CD4-positive, alpha-beta T cell (primary cell): ENCODE results near the gene FAM131C. TPM values are rescaled to one million over a fixed set of nuclear protein-coding genes. Genes with fewer than 3 reads are reported as not detected.
"Not testable (repeated sequence)": the region's sequence is repeated elsewhere in the genome, so short reads cannot be mapped to it uniquely, and the experiment has no call there.

ENCODE experiments used
- ATAC-seq: fragments of 200-7000 bp; cut with Tn5 transposase; one replicate; pipeline ENCODE4 v1.10.0; 2022; ENCODE audit warnings: mild to moderate bottlenecking; ENCODE audit not compliant: poor library complexity
- CTCF ChIA-PET: fragments of 350-600 bp; sonication (Branson Sonifier 250); formaldehyde crosslinking; loops from one replicate; lab custom pipeline; 2021; ENCODE audit warnings: antibody characterized with exemption, inconsistent platforms; lab: Charles Lee
- POLR2A ChIA-PET: fragments of 350-600 bp; sonication (Branson Sonifier 250); formaldehyde crosslinking; loops from one replicate; lab custom pipeline; 2021; ENCODE audit warnings: antibody characterized with exemption, inconsistent platforms; lab: Charles Lee
- DNase-seq, 14 experiments: peaks; one replicate each; pipeline ENCODE4 v3.0.0-alpha.2; 2013 to 2020; ENCODE audit warnings: mixed read lengths in 2 of 14
- H3K27ac ChIP-seq, 2 donors: one replicate each; pipeline versions ENCODE4 v1.5.1 to v1.7.0; 2013; ENCODE audit warnings: low read length in 2 of 2, low read depth in 1 of 2, mild to moderate bottlenecking in 1 of 2
- H3K27me3 ChIP-seq, 2 experiments: 1 replicate in 1 of 2; 2 replicates in 1 of 2; pipeline versions ENCODE4 v1.6.1 to v1.7.0; 2013; ENCODE audit warnings: low read length in 2 of 2, control low read depth in 1 of 2, mild to moderate bottlenecking in 1 of 2, moderate library complexity in 1 of 2; ENCODE audit not compliant: insufficient read depth in 2 of 2, control insufficient read depth in 1 of 2
- H3K36me3 ChIP-seq: one replicate; pipeline ENCODE4 v1.6.1; 2013; ENCODE audit warnings: low read length, control low read depth; ENCODE audit not compliant: insufficient read depth
- H3K4me1 ChIP-seq: one replicate; pipeline ENCODE4 v1.6.1; 2013; ENCODE audit warnings: low read length, control low read depth; ENCODE audit not compliant: insufficient read depth
- H3K4me3 ChIP-seq: one replicate; pipeline ENCODE4 v1.5.1; 2013; ENCODE audit warnings: mild to moderate bottlenecking, low read length, moderate library complexity
- H3K9me3 ChIP-seq, 2 experiments: 1 replicate in 1 of 2; 2 replicates in 1 of 2; pipeline versions ENCODE4 v1.6.1 to v1.7.0; 2013; ENCODE audit warnings: low read length in 2 of 2, mild to moderate bottlenecking in 2 of 2, control low read depth in 1 of 2, moderate library complexity in 1 of 2; ENCODE audit not compliant: control insufficient read depth in 1 of 2, insufficient read depth in 1 of 2
- H3K27ac Mint-ChIP-seq: one replicate; pipeline ENCODE4 v1.8.0; 2020; ENCODE audit warnings: mixed read lengths
- H3K27me3 Mint-ChIP-seq: one replicate; pipeline ENCODE4 v1.8.0; 2021; ENCODE audit warnings: mixed read lengths
- H3K36me3 Mint-ChIP-seq: one replicate; pipeline ENCODE4 v1.8.0; 2021; ENCODE audit warnings: low read depth, mixed read lengths
- H3K4me1 Mint-ChIP-seq: one replicate; pipeline ENCODE4 v1.8.0; 2021; ENCODE audit warnings: low read depth, mixed read lengths
- H3K4me3 Mint-ChIP-seq: one replicate; pipeline ENCODE4 v1.8.0; 2020; ENCODE audit warnings: mild to moderate bottlenecking, mixed read lengths
- H3K9me3 Mint-ChIP-seq: one replicate; pipeline ENCODE4 v1.8.0; 2020; ENCODE audit warnings: mixed read lengths
- CTCF ChIP-seq: fragments of 200-600 bp; IDR thresholded peaks from one replicate; pipeline ENCODE4 v1.8.0; 2022; ENCODE audit warnings: antibody characterized with exemption, mild to moderate bottlenecking
- intact Hi-C, 2 experiments: fragments of 100-400 bp; cut with DNase I in 1 of 2; cut with micrococcal nuclease in 1 of 2; formaldehyde crosslinking; loops; one replicate each; pipeline versions ENCODE4 v1.15.1 to v1.9.0; 2023 to 2025; cut with DNase I, micrococcal nuclease
- total RNA-seq, 174 experiments: library from RNA in 2 of 174; stranded (reverse) in 2 of 174; gene quantifications; one replicate each; pipeline ENCODE4 v1.2.3 and lab custom pipeline; 2021 to 2026

Gene FAM131C
- total RNA-seq, 2 experiments from 2014 or later: not detected

DNA sequence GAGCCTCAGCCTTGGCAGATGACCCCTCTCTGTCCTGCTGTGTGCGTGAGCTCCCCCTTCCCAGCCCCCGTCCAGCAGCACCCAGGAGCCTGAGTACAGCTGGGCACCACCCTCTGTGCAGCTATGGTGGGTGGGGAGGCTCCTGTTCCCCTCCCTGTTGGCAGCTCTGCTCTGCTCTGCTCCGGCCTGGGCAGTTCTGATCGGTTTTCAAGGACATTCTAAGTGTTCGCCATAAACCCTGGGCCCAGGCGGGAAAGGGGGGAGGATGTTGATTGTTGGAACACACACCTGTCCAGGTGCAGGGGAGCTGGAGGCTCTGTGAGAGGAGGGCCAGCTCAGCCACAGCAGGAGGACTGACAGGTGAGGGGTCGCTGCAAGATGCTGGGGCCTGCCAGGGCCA is 29.9 kb downstream of the FAM131C start, which contains the start of gene CLCNKB:
Gene CLCNKB, plus strand, starts transcription at position 262 of the 400 bp plus-strand sequence. CDS start 711 bp downstream, outside the sequence.
- intact Hi-C loops: no loop called here
- Mint-ChIP-seq H3K27me3 (peaks cover 7% of the 10 kb centered on the region), H3K4me3 (no peak within 1 kb of the TSS), H3K4me1 (no peaks in the 10 kb centered on the region), H3K27ac (no peak within 1 kb of the TSS), H3K36me3 (no peaks in the 10 kb centered on the region), H3K9me3 (no peaks in the 10 kb centered on the region)
- ATAC-seq (no peak), DNase-seq (no peak)
- Histone ChIP-seq H3K27ac (no peak within 1 kb of the TSS), H3K4me3 (no peak within 1 kb of the TSS), H3K4me1 (peaks cover 2% of the 10 kb centered on the region), H3K9me3 (no peaks in the 10 kb centered on the region), H3K36me3 (no peaks in the 10 kb centered on the region), H3K27me3 (no peaks in the 10 kb centered on the region)
- ChIA-PET CTCF (no interaction called here), POLR2A (no interaction called here)
- no peak for TF ChIP-seq CTCF

GRCh38 chr1:16042654-16043053 is 30.8 kb downstream of the FAM131C start:
- intact Hi-C loops, H3K9me3 ChIP-seq, H3K4me1 ChIP-seq, H3K9me3 Mint-ChIP-seq, ATAC-seq, H3K4me3 Mint-ChIP-seq, H3K27ac Mint-ChIP-seq, H3K4me1 Mint-ChIP-seq, H3K4me3 ChIP-seq, H3K36me3 Mint-ChIP-seq, H3K36me3 ChIP-seq, H3K27ac ChIP-seq, POLR2A ChIA-PET, CTCF ChIA-PET, H3K27me3 Mint-ChIP-seq, H3K27me3 ChIP-seq, DNase-seq: not testable (repeated sequence)

DNA sequence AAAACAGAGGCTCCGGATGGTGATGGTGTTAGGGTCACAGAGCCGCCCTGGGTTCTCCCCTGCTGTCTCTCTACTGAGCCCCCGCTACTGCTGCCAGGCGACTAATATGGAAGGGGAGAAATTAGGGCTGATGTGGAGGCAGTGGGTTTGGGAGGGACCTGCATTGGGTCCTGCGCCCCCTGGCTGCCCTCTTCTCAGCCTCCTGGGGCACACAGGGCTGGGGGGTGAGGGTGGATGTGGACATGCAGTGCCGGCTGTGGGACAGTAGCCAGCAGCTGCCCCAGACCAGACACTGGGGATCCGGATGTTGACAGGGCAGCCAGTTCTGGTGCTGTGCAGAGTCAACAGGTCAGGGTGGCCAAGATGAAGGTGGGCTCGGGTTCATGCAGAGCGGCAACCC is 31.4 kb downstream of the FAM131C start:
- no peaks in the 10 kb centered on the region for H3K4me1 Mint-ChIP-seq
- POLR2A ChIA-PET: no interaction called here
- H3K36me3 Mint-ChIP-seq: no peaks in the 10 kb centered on the region
- H3K9me3 Mint-ChIP-seq: no peaks in the 10 kb centered on the region
- H3K4me3 Mint-ChIP-seq: no peak overlapping the region
- H3K27me3 Mint-ChIP-seq: no peaks in the 10 kb centered on the region
- TF ChIP-seq CTCF: no peak
- Histone ChIP-seq H3K27me3 (no peaks in the 10 kb centered on the region), H3K4me1 (no peaks in the 10 kb centered on the region), H3K36me3 (no peaks in the 10 kb centered on the region), H3K9me3 (no peaks in the 10 kb centered on the region), H3K27ac (no peak overlapping the region), H3K4me3 (no peak overlapping the region)
- no peak overlapping the region for H3K27ac Mint-ChIP-seq
- CTCF ChIA-PET: no interaction called here
- ATAC-seq (no peak), DNase-seq (no peak)
- intact Hi-C loops: no loop called here

GRCh38 chr1:16041200-16041599 is 32.3 kb downstream of the FAM131C start:
- Histone ChIP-seq H3K36me3 (no peaks in the 10 kb centered on the region), H3K27ac (no peak overlapping the region), H3K4me1 (no peaks in the 10 kb centered on the region), H3K4me3 (no peak overlapping the region), H3K27me3 (no peaks in the 10 kb centered on the region), H3K9me3 (no peaks in the 10 kb centered on the region)
- CTCF ChIA-PET: no interaction called here
- H3K36me3 Mint-ChIP-seq: no peaks in the 10 kb centered on the region
- ATAC-seq (no peak), DNase-seq (no peak)
- H3K4me3 Mint-ChIP-seq: no peak overlapping the region
- no peaks in the 10 kb centered on the region for H3K27me3 Mint-ChIP-seq
- POLR2A ChIA-PET: no interaction called here
- H3K27ac Mint-ChIP-seq: no peak overlapping the region
- intact Hi-C loops: no loop called here
- H3K4me1 Mint-ChIP-seq: no peaks in the 10 kb centered on the region
- TF ChIP-seq CTCF: no peak
- no peaks in the 10 kb centered on the region for H3K9me3 Mint-ChIP-seq

- intact Hi-C loops, H3K27me3 ChIP-seq, H3K27ac Mint-ChIP-seq, CTCF ChIA-PET, H3K4me1 Mint-ChIP-seq, H3K9me3 Mint-ChIP-seq, H3K4me3 Mint-ChIP-seq, ATAC-seq, H3K4me1 ChIP-seq, POLR2A ChIA-PET, H3K9me3 ChIP-seq, H3K27ac ChIP-seq, H3K27me3 Mint-ChIP-seq, H3K4me3 ChIP-seq, DNase-seq, H3K36me3 ChIP-seq, H3K36me3 Mint-ChIP-seq: not testable (repeated sequence)
These were observed 33.6 kb downstream of the FAM131C start for GRCh38 chr1:16039871-16040270.
